ENCODE measurements around the gene CD22. TPM values are rescaled to one million over a fixed set of nuclear protein-coding genes. Genes with fewer than 3 reads are reported as not detected.

CD22 gene
- total and polyA plus RNA-seq, 7 donors: 0.11 to 3.2 (median 0.32) TPM

DNA sequence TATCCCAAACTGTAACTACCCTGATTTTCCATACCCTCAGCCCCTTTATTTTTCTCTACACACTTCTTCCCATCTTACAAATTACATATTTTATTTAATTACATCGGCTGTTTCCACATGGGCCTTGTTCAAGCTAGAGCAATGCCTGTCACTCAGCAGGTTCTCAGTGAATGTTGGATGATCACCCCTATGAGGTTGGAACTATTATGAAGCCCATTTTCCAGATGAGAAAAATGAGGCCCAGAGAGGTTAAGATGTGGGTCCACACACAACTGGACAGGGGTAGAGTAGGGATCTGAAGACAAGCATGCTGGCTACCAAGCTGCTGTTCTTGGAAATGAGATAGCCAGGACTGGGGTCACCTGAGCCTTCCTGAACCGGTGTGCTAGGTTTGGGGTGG lies 27.0 kb upstream of the CD22 start:
- Histone ChIP-seq H3K27me3 (ENCODE audit: insufficient read depth in 3 of 3, low read length in 2 of 3) (peaks cover 0 to 35% (median 9%) of the 10 kb centered on the region in 3 donors), H3K9me3 (no peaks in the 10 kb centered on the region), H3K4me3 (no peak overlapping the region), H3K4me1 (no peaks in the 10 kb centered on the region), H3K36me3 (ENCODE audit: insufficient read depth in 1 of 2, low read depth in 1 of 2) (no peaks in the 10 kb centered on the region), H3K27ac (no peak overlapping the region)
- 89 to 93% (median 90%) methylated on average over 2 of the region's 2 CpGs for WGBS, 3 donors
- intact Hi-C loops (cut with DNase I): no loop called here
- ATAC-seq: no peak
- no peak for DNase-seq
- TF ChIP-seq, protein P1, sequence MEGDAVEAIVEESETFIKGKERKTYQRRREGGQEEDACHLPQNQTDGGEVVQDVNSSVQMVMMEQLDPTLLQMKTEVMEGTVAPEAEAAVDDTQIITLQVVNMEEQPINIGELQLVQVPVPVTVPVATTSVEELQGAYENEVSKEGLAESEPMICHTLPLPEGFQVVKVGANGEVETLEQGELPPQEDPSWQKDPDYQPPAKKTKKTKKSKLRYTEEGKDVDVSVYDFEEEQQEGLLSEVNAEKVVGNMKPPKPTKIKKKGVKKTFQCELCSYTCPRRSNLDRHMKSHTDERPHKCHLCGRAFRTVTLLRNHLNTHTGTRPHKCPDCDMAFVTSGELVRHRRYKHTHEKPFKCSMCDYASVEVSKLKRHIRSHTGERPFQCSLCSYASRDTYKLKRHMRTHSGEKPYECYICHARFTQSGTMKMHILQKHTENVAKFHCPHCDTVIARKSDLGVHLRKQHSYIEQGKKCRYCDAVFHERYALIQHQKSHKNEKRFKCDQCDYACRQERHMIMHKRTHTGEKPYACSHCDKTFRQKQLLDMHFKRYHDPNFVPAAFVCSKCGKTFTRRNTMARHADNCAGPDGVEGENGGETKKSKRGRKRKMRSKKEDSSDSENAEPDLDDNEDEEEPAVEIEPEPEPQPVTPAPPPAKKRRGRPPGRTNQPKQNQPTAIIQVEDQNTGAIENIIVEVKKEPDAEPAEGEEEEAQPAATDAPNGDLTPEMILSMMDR (IDR thresholded peaks at IDR 0.05): no peak

DNA sequence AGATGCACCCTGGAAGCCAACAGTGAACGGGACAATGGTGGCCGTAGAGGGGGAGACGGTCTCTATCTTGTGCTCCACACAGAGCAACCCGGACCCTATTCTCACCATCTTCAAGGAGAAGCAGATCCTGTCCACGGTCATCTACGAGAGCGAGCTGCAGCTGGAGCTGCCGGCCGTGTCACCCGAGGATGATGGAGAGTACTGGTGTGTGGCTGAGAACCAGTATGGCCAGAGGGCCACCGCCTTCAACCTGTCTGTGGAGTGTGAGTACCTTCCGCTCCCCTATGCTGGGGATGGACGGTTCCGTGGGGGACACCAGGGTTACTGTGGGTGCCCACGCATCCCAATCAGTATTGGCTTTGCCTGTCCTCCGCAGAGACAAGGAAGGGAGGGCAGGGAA lies 26.5 kb upstream of the CD22 start:
- 78 to 80% (median 78%) methylated on average over 16 of the region's 16 CpGs for WGBS, 3 donors
- no peak for DNase-seq

DNA sequence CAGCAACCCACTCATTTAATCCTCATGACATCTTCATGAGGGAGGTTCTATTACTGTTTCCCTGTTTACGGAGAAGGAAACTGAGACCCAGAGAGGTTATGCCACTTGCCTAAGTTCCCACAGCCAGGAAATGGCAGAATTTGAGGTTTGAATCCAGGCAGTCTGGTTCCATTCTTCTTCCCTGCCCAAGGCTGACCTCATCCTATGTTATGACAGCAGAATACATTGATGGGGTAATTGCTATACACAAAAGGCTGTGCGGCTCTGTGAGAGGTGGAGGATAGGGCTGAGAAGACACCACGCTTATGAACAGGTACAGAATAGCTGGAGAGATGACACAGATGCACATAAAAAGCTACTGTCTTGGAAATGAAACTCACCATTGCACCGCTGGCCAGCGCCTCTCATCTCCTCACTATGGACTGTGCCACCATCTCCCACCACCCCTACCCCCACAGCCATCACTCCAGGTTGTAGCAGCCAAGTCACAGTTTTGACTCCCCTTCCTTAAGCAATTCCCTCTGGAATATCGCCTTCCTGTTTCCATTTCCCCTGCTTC lies 25.6 kb upstream of the CD22 start:
- DNase-seq (no peak), ATAC-seq (no peak)
- Histone ChIP-seq H3K27me3 (ENCODE audit: insufficient read depth in 3 of 3, low read length in 2 of 3) (peaks cover 0 to 35% (median 9%) of the 10 kb centered on the region in 3 donors), H3K9me3 (no peaks in the 10 kb centered on the region), H3K4me3 (no peak overlapping the region), H3K27ac (no peak overlapping the region), H3K4me1 (no peaks in the 10 kb centered on the region), H3K36me3 (ENCODE audit: insufficient read depth in 1 of 2, low read depth in 1 of 2) (no peaks in the 10 kb centered on the region)
- TF ChIP-seq, protein P1 (IDR thresholded peaks at IDR 0.05): no peak
- intact Hi-C loops (cut with DNase I): no loop called here
- 81 to 82% (median 82%) methylated on average over 6 of the region's 6 CpGs for WGBS, 3 donors

More for the DNA sequence above, 26.5 kb upstream of the CD22 start:
- Histone ChIP-seq H3K4me1 (no peaks in the 10 kb centered on the region), H3K27ac (no peak overlapping the region), H3K27me3 (ENCODE audit: insufficient read depth in 3 of 3, low read length in 2 of 3) (peaks cover 0 to 35% (median 9%) of the 10 kb centered on the region in 3 donors), H3K4me3 (no peak overlapping the region), H3K36me3 (ENCODE audit: insufficient read depth in 1 of 2, low read depth in 1 of 2) (no peaks in the 10 kb centered on the region), H3K9me3 (no peaks in the 10 kb centered on the region)
- intact Hi-C loops (cut with DNase I): no loop called here
- no peak for ATAC-seq
- TF ChIP-seq, protein P1 (IDR thresholded peaks at IDR 0.05): no peak

DNA sequence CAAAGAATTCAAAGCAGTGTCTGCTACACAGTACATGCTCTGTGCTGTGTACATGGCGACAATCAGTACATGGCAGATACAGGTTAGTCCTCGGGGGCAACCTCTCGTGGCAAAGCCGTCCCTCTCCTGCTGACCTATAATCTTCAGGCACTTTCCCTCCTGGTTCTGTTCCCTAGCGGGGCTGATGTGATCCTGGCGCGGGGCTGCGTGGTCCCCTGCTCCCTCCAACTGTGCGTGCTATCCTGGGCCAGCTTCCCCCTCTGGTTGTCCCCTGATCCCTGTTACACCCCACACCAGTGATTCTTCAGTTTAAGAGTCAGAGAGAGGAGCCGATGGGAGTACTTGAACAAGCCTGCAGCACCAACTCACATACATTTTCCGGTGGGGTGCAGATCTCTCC lies 25.0 kb upstream of the CD22 start:
- H3K9me3 ChIP-seq: no peaks in the 10 kb centered on the region
- ATAC-seq: no peak
- peaks cover 0 to 39% (median 9%) of the 10 kb centered on the region in 3 donors for H3K27me3 ChIP-seq (ENCODE audit: insufficient read depth in 3 of 3, low read length in 2 of 3)
- TF ChIP-seq, protein P1 (IDR thresholded peaks at IDR 0.05): no peak
- DNase-seq: no peak
- no peak overlapping the region for H3K27ac ChIP-seq
- no peak overlapping the region for H3K4me3 ChIP-seq
- 63 to 70% (median 66%) methylated on average over 11 of the region's 11 CpGs for WGBS, 3 donors
- intact Hi-C loops (cut with DNase I): no loop called here
- no peaks in the 10 kb centered on the region for H3K36me3 ChIP-seq (ENCODE audit: insufficient read depth in 1 of 2, low read depth in 1 of 2)
- H3K4me1 ChIP-seq: no peaks in the 10 kb centered on the region

DNA sequence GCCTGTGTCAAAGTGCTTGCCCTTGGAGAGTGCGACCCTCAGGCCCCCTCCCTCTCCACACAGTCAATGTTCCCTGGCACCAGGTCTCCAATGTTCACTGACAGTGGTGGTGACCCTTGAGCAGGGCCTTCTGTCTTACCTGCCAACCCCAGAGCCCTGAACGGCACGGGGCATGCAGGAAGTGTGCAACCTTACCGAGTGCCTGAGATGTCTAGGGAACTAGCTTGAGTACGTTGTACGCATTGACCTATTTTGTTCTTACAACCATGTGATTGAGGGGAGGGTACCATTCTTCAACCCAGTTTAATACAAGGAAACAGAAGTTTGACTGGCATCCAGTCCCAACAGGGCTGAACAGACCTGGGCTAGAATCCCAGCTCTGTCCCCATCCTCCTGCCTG lies 23.8 kb upstream of the CD22 start:
- WGBS, 3 donors: 80 to 87% (median 85%) methylated on average over 6 of the region's 6 CpGs
- Histone ChIP-seq H3K4me1 (no peaks in the 10 kb centered on the region), H3K27me3 (ENCODE audit: insufficient read depth in 3 of 3, low read length in 2 of 3) (peaks cover 0 to 37% (median 9%) of the 10 kb centered on the region in 3 donors), H3K27ac (no peak overlapping the region), H3K9me3 (no peaks in the 10 kb centered on the region), H3K36me3 (ENCODE audit: insufficient read depth in 1 of 2, low read depth in 1 of 2) (no peaks in the 10 kb centered on the region), H3K4me3 (no peak overlapping the region)
- intact Hi-C loops (cut with DNase I): no loop called here
- TF ChIP-seq, protein P1 (IDR thresholded peaks at IDR 0.05): no peak
- no peak for ATAC-seq
- no peak for DNase-seq

Data from psoas muscle (tissue), 8 donors.